Measurements from ENCODE around the gene EXOC3. TPM values are rescaled to one million over a fixed set of nuclear protein-coding genes. Genes with fewer than 3 reads are reported as not detected.

The EXOC3 gene
- total RNA-seq, 1 donor, result 32.4 TPM

- H3K4me3 ChIP-seq (ENCODE audit: low read depth, low read length), result no peak overlapping the region
- DNase-seq (ENCODE audit: low read depth), result no peak
- no peak for TF ChIP-seq CTCF (IDR thresholded peaks at IDR 0.05; ENCODE audit: insufficient read depth, low read depth, low read length)
These were observed 14.1 kb upstream of the EXOC3 start for GRCh38 chr5:428754-429452.

GRCh38 chr5:429453-430188 lies 13.4 kb upstream of the EXOC3 start:
- H3K4me3 ChIP-seq (ENCODE audit: low read depth, low read length), result no peak overlapping the region
- TF ChIP-seq CTCF (IDR thresholded peaks at IDR 0.05; ENCODE audit: insufficient read depth, low read depth, low read length), result no peak
- peak; percentile 12 for DNase-seq (ENCODE audit: low read depth)

GRCh38 chr5:430214-430925 lies 12.6 kb upstream of the EXOC3 start:
- DNase-seq (ENCODE audit: low read depth), result no peak
- TF ChIP-seq CTCF (IDR thresholded peaks at IDR 0.05; ENCODE audit: insufficient read depth, low read depth, low read length), result no peak

GRCh38 chr5:431001-431710 lies 11.8 kb upstream of the EXOC3 start:
- DNase-seq (ENCODE audit: low read depth), result peak; percentile 44
- H3K4me3 ChIP-seq (ENCODE audit: low read depth, low read length), result no peak overlapping the region
- TF ChIP-seq CTCF (IDR thresholded peaks at IDR 0.05; ENCODE audit: insufficient read depth, low read depth, low read length), result peak; percentile 80

More at GRCh38 chr5:430214-430925, 12.6 kb upstream of the EXOC3 start:
- H3K4me3 ChIP-seq (ENCODE audit: low read depth, low read length), result no peak overlapping the region

- TF ChIP-seq CTCF (IDR thresholded peaks at IDR 0.05; ENCODE audit: insufficient read depth, low read depth, low read length), result no peak
- H3K4me3 ChIP-seq (ENCODE audit: low read depth, low read length), result no peak overlapping the region
- DNase-seq (ENCODE audit: low read depth), result no peak
These were observed 11.3 kb upstream of the EXOC3 start for GRCh38 chr5:431711-432050.

GRCh38 chr5:432201-432927 lies 10.6 kb upstream of the EXOC3 start:
- no peak overlapping the region for H3K4me3 ChIP-seq (ENCODE audit: low read depth, low read length)
- DNase-seq (ENCODE audit: low read depth), result no peak
- TF ChIP-seq CTCF (IDR thresholded peaks at IDR 0.05; ENCODE audit: insufficient read depth, low read depth, low read length), result no peak
